ENCODE measurements around the gene ADRB2. TPM values are rescaled to one million over a fixed set of nuclear protein-coding genes. Genes with fewer than 3 reads are reported as not detected.
"Not testable (repeated sequence)": the region's sequence is repeated elsewhere in the genome, so short reads cannot be mapped to it uniquely, and the experiment has no call there.

Gene ADRB2
- total RNA-seq, 1 donor from 2014 or later, result 6.7 TPM

DNA sequence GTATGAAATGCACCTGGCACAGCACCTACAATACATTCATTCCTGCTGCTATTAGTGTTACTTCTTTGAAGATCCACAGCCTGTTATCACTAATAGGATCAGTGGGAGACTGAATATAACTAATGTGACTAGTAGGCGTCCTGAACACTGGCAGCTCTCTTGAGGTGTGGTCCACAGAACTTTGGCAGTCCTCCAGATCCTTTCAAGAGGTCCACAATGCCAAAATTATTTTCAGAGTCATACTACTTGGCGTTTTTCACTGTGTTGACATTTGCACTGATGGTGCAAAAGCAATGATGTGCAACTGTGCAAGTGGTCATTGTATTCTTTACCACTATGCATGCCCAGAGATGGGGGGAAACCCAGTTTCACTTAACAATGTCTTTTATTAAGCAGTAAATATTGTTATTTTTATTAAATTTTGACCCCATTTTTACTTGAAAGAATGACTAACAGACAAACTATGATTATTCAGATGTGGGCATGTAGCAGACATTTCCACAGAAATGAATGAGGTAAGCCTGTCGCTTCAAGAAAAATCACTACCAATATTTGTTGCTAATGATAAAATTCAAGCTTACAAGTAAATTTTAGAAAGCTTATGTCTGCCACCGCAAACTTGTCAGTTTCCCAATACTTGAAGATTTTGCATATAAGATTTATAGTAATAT lies 48.9 kb downstream of the ADRB2 start:
- no peak for DNase-seq (ENCODE audit: low spot score)
- intact Hi-C loops (cut with DNase I), result no loop called here
- ATAC-seq, result no peak

DNA sequence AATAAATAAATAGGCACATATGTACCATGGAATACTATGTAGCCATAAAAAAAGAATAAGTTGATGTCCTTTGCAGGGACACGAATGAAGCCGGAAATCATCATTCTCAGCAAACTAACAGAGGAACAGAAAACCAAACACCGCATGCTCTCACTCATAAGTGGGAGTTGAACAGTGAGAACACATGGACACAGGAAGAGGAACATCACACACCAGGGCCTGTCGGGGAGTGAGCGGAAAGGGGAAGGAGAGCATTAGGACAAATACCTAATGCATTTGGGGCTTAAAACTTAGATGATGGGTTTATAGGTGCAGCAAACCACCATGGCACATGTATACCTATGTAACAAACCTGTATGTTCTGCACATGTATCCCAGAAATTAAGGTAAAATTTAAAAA lies 51.0 kb downstream of the ADRB2 start:
- intact Hi-C loops (cut with DNase I); ATAC-seq: not testable (repeated sequence)

More for the DNA sequence above, 51.0 kb downstream of the ADRB2 start:
- DNase-seq (ENCODE audit: low spot score), result not testable (repeated sequence)

Other genes starting within 250 kb of the ADRB2 start
- 0.13 TPM for gene HTR4, start 172.1 kb upstream of the ADRB2 start, total RNA-seq
- 59.1 TPM for gene SH3TC2, start 236.5 kb downstream of the ADRB2 start, total RNA-seq

Data from sciatic nerve (tissue), 2 donors.